ENCODE results near the gene PRICKLE1.

PRICKLE1 gene

GRCh38 chr12:42475106-42475505 lies 114.4 kb downstream of the PRICKLE1 start:
- FAIRE-seq (no peak), DNase-seq (ENCODE audit: insufficient read length, low spot score) (no peak)
- no peak for TF ChIP-seq CTCF (IDR thresholded peaks at IDR 0.05; ENCODE audit: insufficient read depth, missing control alignments)

GRCh38 chr12:42474391-42474790 lies 115.2 kb downstream of the PRICKLE1 start:
- no peak for FAIRE-seq
- no peak for TF ChIP-seq CTCF (IDR thresholded peaks at IDR 0.05; ENCODE audit: insufficient read depth, missing control alignments)
- no peak for DNase-seq (ENCODE audit: insufficient read length, low spot score)

- no peak for FAIRE-seq
- TF ChIP-seq CTCF (IDR thresholded peaks at IDR 0.05; ENCODE audit: insufficient read depth, missing control alignments): no peak
- no peak for DNase-seq (ENCODE audit: insufficient read length, low spot score)
These were observed 116.0 kb downstream of the PRICKLE1 start for GRCh38 chr12:42473561-42473960.

GRCh38 chr12:42473130-42473529 lies 116.4 kb downstream of the PRICKLE1 start:
- FAIRE-seq: no peak
- no peak for TF ChIP-seq CTCF (IDR thresholded peaks at IDR 0.05; ENCODE audit: insufficient read depth, missing control alignments)
- no peak for DNase-seq (ENCODE audit: insufficient read length, low spot score)

- FAIRE-seq (no peak), DNase-seq (ENCODE audit: insufficient read length, low spot score) (no peak)
- no peak for TF ChIP-seq CTCF (IDR thresholded peaks at IDR 0.05; ENCODE audit: insufficient read depth, missing control alignments)
These were observed 117.2 kb downstream of the PRICKLE1 start for GRCh38 chr12:42472376-42472775.

- TF ChIP-seq CTCF (IDR thresholded peaks at IDR 0.05; ENCODE audit: insufficient read depth, missing control alignments): no peak
- FAIRE-seq (no peak), DNase-seq (ENCODE audit: insufficient read length, low spot score) (no peak)
These were observed 120.0 kb downstream of the PRICKLE1 start for GRCh38 chr12:42469355-42470175.

- no peak for FAIRE-seq
- no peak for DNase-seq (ENCODE audit: insufficient read length, low spot score)
- no peak for TF ChIP-seq CTCF (IDR thresholded peaks at IDR 0.05; ENCODE audit: insufficient read depth, missing control alignments)
These were observed 120.6 kb downstream of the PRICKLE1 start for GRCh38 chr12:42468921-42469320.

Data from D721Med (cell line).